ENCODE data around the gene CNTRL.
"Not testable (repeated sequence)": the region's sequence is repeated elsewhere in the genome, so short reads cannot be mapped to it uniquely, and the experiment has no call there.

Gene CNTRL

GRCh38 chr9:121088576-121088975, 13.8 kb downstream of the CNTRL start:
- Histone ChIP-seq H3K27me3 (ENCODE audit: control insufficient read depth, low read length) (no peaks in the 10 kb centered on the region), H3K4me3 (ENCODE audit: low read length) (no peak overlapping the region), H3F3A (ENCODE audit: control insufficient read depth, insufficient read depth) (peaks cover 5% of the 10 kb centered on the region; the same call in 1 of the 2 replicates), H3K4me1 (ENCODE audit: control insufficient read depth, low read length) (no peaks in the 10 kb centered on the region), H3K9me2 (replicated peaks; ENCODE audit: control insufficient read depth, low read length) (no peaks in the 10 kb centered on the region), H3K9me3 (ENCODE audit: control insufficient read depth, insufficient read depth, low read length) (no peaks in the 10 kb centered on the region), H3K4me2 (ENCODE audit: low read length) (no peak overlapping the region), H3K79me2 (ENCODE audit: control insufficient read depth, low read length) (peaks cover 71% of the 10 kb centered on the region), H4K20me1 (ENCODE audit: control insufficient read depth, insufficient read depth, low read depth, low read length) (peaks cover 4% of the 10 kb centered on the region; the same call in 1 of the 2 replicates), H3K27ac (ENCODE audit: low read depth, low read length) (no peak overlapping the region), H3K36me3 (ENCODE audit: control insufficient read depth, low read length) (peaks cover 91% of the 10 kb centered on the region)
- TF ChIP-seq EZH2phosphoT487 (IDR thresholded peaks at IDR 0.05; ENCODE audit: borderline replicate concordance, low read length) (no peak), CTCF (IDR thresholded peaks at IDR 0.05; ENCODE audit: low read depth, low read length, poor library complexity, severe bottlenecking) (no peak)

GRCh38 chr9:121090743-121091142, 16.0 kb downstream of the CNTRL start:
- H3K4me2 ChIP-seq (ENCODE audit: low read length); H3K4me3 ChIP-seq (ENCODE audit: low read length); H3K9me2 ChIP-seq (replicated peaks; ENCODE audit: control insufficient read depth, low read length); H3F3A ChIP-seq (ENCODE audit: control insufficient read depth, insufficient read depth); H4K20me1 ChIP-seq (ENCODE audit: control insufficient read depth, insufficient read depth, low read depth, low read length); H3K9me3 ChIP-seq (ENCODE audit: control insufficient read depth, insufficient read depth, low read length); H3K4me1 ChIP-seq (ENCODE audit: control insufficient read depth, low read length); H3K27me3 ChIP-seq (ENCODE audit: control insufficient read depth, low read length); H3K27ac ChIP-seq (ENCODE audit: low read depth, low read length): not testable (repeated sequence)
- peaks cover 91% of the 10 kb centered on the region for H3K36me3 ChIP-seq (ENCODE audit: control insufficient read depth, low read length)
- H3K79me2 ChIP-seq (ENCODE audit: control insufficient read depth, low read length) = peaks cover 54% of the 10 kb centered on the region

DNA sequence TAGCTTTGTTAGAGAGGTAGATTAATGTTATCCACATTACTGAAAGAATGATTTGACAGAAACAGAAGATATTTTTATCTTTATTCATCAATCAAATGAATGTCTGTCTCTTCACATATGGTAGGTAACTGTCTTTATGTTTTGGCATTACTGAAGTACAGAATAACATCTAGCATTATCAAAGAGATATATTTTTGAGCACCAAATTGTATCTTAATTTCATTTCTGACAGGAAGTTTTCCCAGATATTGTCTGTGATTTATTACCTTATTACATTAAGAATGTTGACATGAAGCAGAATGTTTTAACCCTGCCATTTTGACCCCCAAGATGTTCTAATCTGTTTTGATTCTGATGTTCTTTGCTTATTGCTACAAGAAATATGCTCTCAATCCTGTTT, 20.3 kb downstream of the CNTRL start:
- Histone ChIP-seq H3F3A (ENCODE audit: control insufficient read depth, insufficient read depth) (no peaks in the 10 kb centered on the region), H3K36me3 (ENCODE audit: control insufficient read depth, low read length) (peaks cover 93% of the 10 kb centered on the region), H3K27me3 (ENCODE audit: control insufficient read depth, low read length) (no peaks in the 10 kb centered on the region), H3K27ac (ENCODE audit: low read depth, low read length) (no peak overlapping the region), H3K4me1 (ENCODE audit: control insufficient read depth, low read length) (0 out of 2 replicates have a peak, but pooled peaks cover 4% of the 10 kb centered on the region), H3K4me2 (ENCODE audit: low read length) (no peak overlapping the region), H3K79me2 (ENCODE audit: control insufficient read depth, low read length) (peaks cover 25% of the 10 kb centered on the region), H3K4me3 (ENCODE audit: low read length) (no peak overlapping the region), H4K20me1 (ENCODE audit: control insufficient read depth, insufficient read depth, low read depth, low read length) (no peaks in the 10 kb centered on the region), H3K9me2 (replicated peaks; ENCODE audit: control insufficient read depth, low read length) (no peaks in the 10 kb centered on the region), H3K9me3 (ENCODE audit: control insufficient read depth, insufficient read depth, low read length) (peaks cover 3% of the 10 kb centered on the region; the same call in 1 of the 2 replicates)
- TF ChIP-seq CTCF (IDR thresholded peaks at IDR 0.05; ENCODE audit: low read depth, low read length, poor library complexity, severe bottlenecking) (no peak), EZH2phosphoT487 (IDR thresholded peaks at IDR 0.05; ENCODE audit: borderline replicate concordance, low read length) (no peak)

DNA sequence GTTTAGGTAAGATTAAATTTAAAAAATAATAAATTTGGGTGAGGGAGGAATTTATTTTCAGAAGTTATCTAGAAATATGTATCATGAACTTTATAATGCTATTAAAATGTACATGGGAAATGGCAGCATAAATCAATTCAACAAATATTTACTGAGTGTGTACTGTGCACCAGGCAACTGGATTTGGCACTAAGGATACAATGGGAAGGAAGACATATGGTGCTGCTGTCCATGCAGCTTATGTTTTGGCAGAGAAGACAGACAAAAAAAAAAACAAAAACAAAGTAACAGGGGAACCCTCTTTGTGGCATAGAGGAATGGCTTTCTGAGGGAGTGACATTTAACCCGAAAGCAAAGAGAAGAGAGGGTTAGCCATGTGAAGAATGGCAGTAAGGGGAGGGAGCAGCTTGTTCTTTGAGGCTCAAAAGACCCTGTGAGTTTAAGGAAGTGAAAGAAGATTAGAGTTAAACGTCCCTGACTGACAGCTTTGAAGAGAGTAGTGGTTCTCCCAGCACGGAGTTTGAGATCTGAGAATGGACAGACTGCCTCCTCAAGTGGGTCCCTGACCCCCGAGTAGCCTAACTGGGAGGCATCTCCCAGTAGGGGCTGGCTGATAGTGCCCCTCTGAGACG, 23.9 kb downstream of the CNTRL start:
- Histone ChIP-seq H3K9me2 (replicated peaks; ENCODE audit: control insufficient read depth, low read length) (no peaks in the 10 kb centered on the region), H3K79me2 (ENCODE audit: control insufficient read depth, low read length) (peaks cover 10% of the 10 kb centered on the region), H3F3A (ENCODE audit: control insufficient read depth, insufficient read depth) (no peaks in the 10 kb centered on the region), H3K4me3 (ENCODE audit: low read length) (no peak overlapping the region), H3K9me3 (ENCODE audit: control insufficient read depth, insufficient read depth, low read length) (peaks cover 3% of the 10 kb centered on the region; the same call in 1 of the 2 replicates), H3K4me2 (ENCODE audit: low read length) (no peak overlapping the region), H3K27me3 (ENCODE audit: control insufficient read depth, low read length) (no peaks in the 10 kb centered on the region), H3K4me1 (ENCODE audit: control insufficient read depth, low read length) (0 out of 2 replicates have a peak, but pooled peaks cover 4% of the 10 kb centered on the region), H3K27ac (ENCODE audit: low read depth, low read length) (no peak overlapping the region), H4K20me1 (ENCODE audit: control insufficient read depth, insufficient read depth, low read depth, low read length) (no peaks in the 10 kb centered on the region), H3K36me3 (ENCODE audit: control insufficient read depth, low read length) (peaks cover 76% of the 10 kb centered on the region)
- TF ChIP-seq CTCF (IDR thresholded peaks at IDR 0.05; ENCODE audit: low read depth, low read length, poor library complexity, severe bottlenecking) = no peak
- TF ChIP-seq EZH2phosphoT487 (IDR thresholded peaks at IDR 0.05; ENCODE audit: borderline replicate concordance, low read length) = no peak

DNA sequence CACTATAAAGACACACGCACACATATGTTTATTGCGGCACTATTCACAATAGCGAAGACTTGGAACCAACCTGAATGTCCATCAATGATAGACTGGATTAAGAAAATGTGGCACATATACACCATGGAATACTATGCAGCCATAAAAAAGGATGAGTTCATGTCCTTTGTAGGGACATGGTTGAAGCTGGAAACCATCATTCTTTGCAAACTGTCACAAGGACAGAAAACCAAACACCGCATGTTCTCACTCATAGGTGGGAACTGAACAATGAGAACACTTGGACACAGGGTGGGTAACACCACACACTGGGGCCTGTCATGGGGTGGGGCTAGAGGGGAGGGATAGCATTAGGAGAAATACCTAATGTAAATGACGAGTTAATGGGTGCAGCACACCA, 29.3 kb downstream of the CNTRL start:
- H3K4me1 ChIP-seq (ENCODE audit: control insufficient read depth, low read length) = peaks cover 32% of the 10 kb centered on the region
- not testable (repeated sequence) for H3K4me2 ChIP-seq (ENCODE audit: low read length); H3K9me2 ChIP-seq (replicated peaks; ENCODE audit: control insufficient read depth, low read length); H3K27me3 ChIP-seq (ENCODE audit: control insufficient read depth, low read length); H3K4me3 ChIP-seq (ENCODE audit: low read length); H3K27ac ChIP-seq (ENCODE audit: low read depth, low read length); H4K20me1 ChIP-seq (ENCODE audit: control insufficient read depth, insufficient read depth, low read depth, low read length); H3K9me3 ChIP-seq (ENCODE audit: control insufficient read depth, insufficient read depth, low read length)
- H3K36me3 ChIP-seq (ENCODE audit: control insufficient read depth, low read length) = peaks cover 68% of the 10 kb centered on the region
- H3K79me2 ChIP-seq (ENCODE audit: control insufficient read depth, low read length) = peaks cover 29% of the 10 kb centered on the region
- peaks cover 10% of the 10 kb centered on the region for H3F3A ChIP-seq (ENCODE audit: control insufficient read depth, insufficient read depth)
